Lower leg skin (tissue), 3 donors: ENCODE measurements around the gene TSPEAR.

Experiments
- POLR2A ChIP-seq, 2 donors: fragments of 450-650 bp; IDR thresholded peaks; one replicate each; pipeline ENCODE4 v1.6.1; 2016 to 2017; ENCODE audit warnings: antibody characterized with exemption in 2 of 2, mild to moderate bottlenecking in 1 of 2, moderate library complexity in 1 of 2
- TF ChIP-seq, protein P1 (sequence below), 3 donors: fragments of 450-650 bp; IDR thresholded peaks; one replicate each; pipeline ENCODE4 v1.5.1; 2016; ENCODE audit warnings: antibody characterized with exemption in 3 of 3, mild to moderate bottlenecking in 3 of 3, moderate library complexity in 2 of 3

DNA sequence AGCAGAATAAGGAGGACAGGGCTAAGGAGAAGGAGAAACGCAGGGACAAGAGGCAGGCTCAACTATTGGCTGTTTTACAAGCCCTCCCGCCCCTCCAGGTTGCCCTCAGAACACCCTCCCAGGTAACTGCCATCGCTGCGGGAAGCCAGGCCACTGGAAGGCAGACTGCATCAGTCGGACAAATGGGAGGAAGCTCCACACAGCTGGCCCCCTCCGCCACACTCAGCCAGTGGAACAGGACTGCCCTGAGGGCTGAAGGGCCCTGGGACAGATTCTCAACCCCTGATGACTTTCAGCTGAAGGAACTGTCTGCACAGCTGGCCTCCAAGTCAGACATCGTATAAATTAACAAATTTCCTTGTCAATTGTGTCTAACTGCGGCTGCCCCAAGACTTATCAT is 234.2 kb downstream of the TSPEAR start:
- TF ChIP-seq POLR2A (IDR thresholded peaks at IDR 0.05): no peak
- TF ChIP-seq, protein P1, sequence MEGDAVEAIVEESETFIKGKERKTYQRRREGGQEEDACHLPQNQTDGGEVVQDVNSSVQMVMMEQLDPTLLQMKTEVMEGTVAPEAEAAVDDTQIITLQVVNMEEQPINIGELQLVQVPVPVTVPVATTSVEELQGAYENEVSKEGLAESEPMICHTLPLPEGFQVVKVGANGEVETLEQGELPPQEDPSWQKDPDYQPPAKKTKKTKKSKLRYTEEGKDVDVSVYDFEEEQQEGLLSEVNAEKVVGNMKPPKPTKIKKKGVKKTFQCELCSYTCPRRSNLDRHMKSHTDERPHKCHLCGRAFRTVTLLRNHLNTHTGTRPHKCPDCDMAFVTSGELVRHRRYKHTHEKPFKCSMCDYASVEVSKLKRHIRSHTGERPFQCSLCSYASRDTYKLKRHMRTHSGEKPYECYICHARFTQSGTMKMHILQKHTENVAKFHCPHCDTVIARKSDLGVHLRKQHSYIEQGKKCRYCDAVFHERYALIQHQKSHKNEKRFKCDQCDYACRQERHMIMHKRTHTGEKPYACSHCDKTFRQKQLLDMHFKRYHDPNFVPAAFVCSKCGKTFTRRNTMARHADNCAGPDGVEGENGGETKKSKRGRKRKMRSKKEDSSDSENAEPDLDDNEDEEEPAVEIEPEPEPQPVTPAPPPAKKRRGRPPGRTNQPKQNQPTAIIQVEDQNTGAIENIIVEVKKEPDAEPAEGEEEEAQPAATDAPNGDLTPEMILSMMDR (IDR thresholded peaks at IDR 0.05): no peak
